Parathyroid adenoma (tissue), 2 donors: Measurements from ENCODE around the gene NARS2.

Experiments
- H2AFZ ChIP-seq: fragments of 300-600 bp; sonication (generic); one replicate; pipeline ENCODE4 v1.7.0; 2017; ENCODE audit warnings: antibody characterized with exemption, mild to moderate bottlenecking
- H3K27ac ChIP-seq: fragments of 300-600 bp; sonication (generic); one replicate; pipeline ENCODE4 v1.7.0; 2017
- H3K27me3 ChIP-seq: fragments of 300-600 bp; sonication (generic); one replicate; pipeline ENCODE4 v1.7.0; 2017; ENCODE audit warnings: low read length; ENCODE audit not compliant: control insufficient read depth, insufficient read depth
- H3K36me3 ChIP-seq: fragments of 300-600 bp; sonication (generic); one replicate; pipeline ENCODE4 v1.7.0; 2017; ENCODE audit warnings: low read length; ENCODE audit not compliant: control insufficient read depth, insufficient read depth
- H3K4me1 ChIP-seq: fragments of 300-600 bp; sonication (generic); one replicate; pipeline ENCODE4 v1.7.0; 2017; ENCODE audit warnings: control low read depth
- H3K4me2 ChIP-seq: fragments of 300-600 bp; sonication (generic); one replicate; pipeline ENCODE4 v1.7.0; 2017; ENCODE audit warnings: low read length
- H3K4me3 ChIP-seq: fragments of 300-600 bp; sonication (generic); one replicate; pipeline ENCODE4 v1.7.0; 2017; ENCODE audit warnings: low read depth, low read length
- H3K79me2 ChIP-seq: fragments of 300-600 bp; sonication (generic); one replicate; pipeline ENCODE4 v1.7.0; 2017; ENCODE audit warnings: control low read depth
- H3K9ac ChIP-seq: fragments of 300-600 bp; sonication (generic); one replicate; pipeline ENCODE4 v1.7.0; 2017; ENCODE audit warnings: mild to moderate bottlenecking
- H3K9me3 ChIP-seq: fragments of 300-600 bp; sonication (generic); one replicate; pipeline ENCODE4 v1.7.0; 2017; ENCODE audit warnings: low read length; ENCODE audit not compliant: control insufficient read depth
- CTCF ChIP-seq: fragments of 300-600 bp; sonication (generic); IDR thresholded peaks from one replicate; pipeline ENCODE4 v1.7.0; 2017; ENCODE audit warnings: antibody characterized with exemption, mild to moderate bottlenecking
- donor health status: primary hyperparathyroidism.

Gene NARS2

GRCh38 chr11:78398715-78399114 is 175.9 kb downstream of the NARS2 start:
- Histone ChIP-seq H3K4me2 (no peak overlapping the region), H2AFZ (no peak overlapping the region), H3K36me3 (no peaks in the 10 kb centered on the region), H3K9ac (no peak overlapping the region), H3K27me3 (no peaks in the 10 kb centered on the region), H3K79me2 (peaks cover 5% of the 10 kb centered on the region), H3K9me3 (no peaks in the 10 kb centered on the region), H3K4me1 (no peaks in the 10 kb centered on the region), H3K27ac (no peak overlapping the region), H3K4me3 (no peak overlapping the region)
- TF ChIP-seq CTCF: no peak

GRCh38 chr11:78397398-78397797 is 177.3 kb downstream of the NARS2 start:
- Histone ChIP-seq H3K4me3 (no peak overlapping the region), H3K9ac (no peak overlapping the region), H3K27ac (no peak overlapping the region), H3K4me2 (no peak overlapping the region), H3K4me1 (no peaks in the 10 kb centered on the region), H2AFZ (no peak overlapping the region), H3K27me3 (no peaks in the 10 kb centered on the region), H3K36me3 (no peaks in the 10 kb centered on the region), H3K79me2 (peaks cover 5% of the 10 kb centered on the region), H3K9me3 (no peaks in the 10 kb centered on the region)
- no peak for TF ChIP-seq CTCF

GRCh38 chr11:78395597-78395996 is 179.1 kb downstream of the NARS2 start:
- H2AFZ ChIP-seq: no peak overlapping the region
- no peaks in the 10 kb centered on the region for H3K9me3 ChIP-seq
- no peaks in the 10 kb centered on the region for H3K36me3 ChIP-seq
- no peak for TF ChIP-seq CTCF
- peaks cover 12% of the 10 kb centered on the region for H3K79me2 ChIP-seq
- no peak overlapping the region for H3K9ac ChIP-seq
- no peaks in the 10 kb centered on the region for H3K4me1 ChIP-seq
- H3K27me3 ChIP-seq: no peaks in the 10 kb centered on the region
- no peak overlapping the region for H3K27ac ChIP-seq
- no peak overlapping the region for H3K4me2 ChIP-seq
- no peak overlapping the region for H3K4me3 ChIP-seq

- H3K9me3 ChIP-seq: no peaks in the 10 kb centered on the region
- no peaks in the 10 kb centered on the region for H3K4me1 ChIP-seq
- no peak overlapping the region for H3K4me2 ChIP-seq
- no peaks in the 10 kb centered on the region for H3K27me3 ChIP-seq
- no peaks in the 10 kb centered on the region for H3K36me3 ChIP-seq
- no peak overlapping the region for H3K9ac ChIP-seq
- no peak overlapping the region for H3K27ac ChIP-seq
- peaks cover 13% of the 10 kb centered on the region for H3K79me2 ChIP-seq
- TF ChIP-seq CTCF: no peak
- H3K4me3 ChIP-seq: no peak overlapping the region
- H2AFZ ChIP-seq: no peak overlapping the region
These were observed 181.8 kb downstream of the NARS2 start for GRCh38 chr11:78392854-78393253.

- H3K4me1 ChIP-seq: no peaks in the 10 kb centered on the region
- no peaks in the 10 kb centered on the region for H3K36me3 ChIP-seq
- no peak overlapping the region for H3K4me2 ChIP-seq
- TF ChIP-seq CTCF: no peak
- no peak overlapping the region for H3K4me3 ChIP-seq
- H3K79me2 ChIP-seq: peaks cover 16% of the 10 kb centered on the region
- no peaks in the 10 kb centered on the region for H3K9me3 ChIP-seq
- no peak overlapping the region for H3K27ac ChIP-seq
- no peak overlapping the region for H3K9ac ChIP-seq
- no peaks in the 10 kb centered on the region for H3K27me3 ChIP-seq
- no peak overlapping the region for H2AFZ ChIP-seq
These were observed 183.2 kb downstream of the NARS2 start for GRCh38 chr11:78391424-78391823.
